HepG2 (cell line): ENCODE data around the gene KIAA0040.

Experiments used
- CTCF ChIP-seq: sonication (generic); formaldehyde crosslinking; IDR thresholded peaks from 2 replicates; pipeline ENCODE4 v1.5.0; 2020; ENCODE audit warnings: mild to moderate bottlenecking, missing genetic modification reagents, moderate library complexity
- E2F1 ChIP-seq: sonication (generic); formaldehyde crosslinking; IDR thresholded peaks from 2 replicates; pipeline ENCODE4 v1.5.0; 2020; ENCODE audit warnings: missing genetic modification reagents
- EP300 ChIP-seq, 3 experiments: sonication (generic) in 1 of 3; formaldehyde crosslinking in 1 of 3; IDR thresholded peaks; 2 replicates each; pipeline versions ENCODE4 v1.5.1 to v1.6.1; 2011 to 2020; ENCODE audit warnings: low read depth in 2 of 3, low read length in 2 of 3, borderline replicate concordance in 1 of 3, improper control_type of control experiment in 1 of 3, mild to moderate bottlenecking in 1 of 3, missing genetic modification reagents in 1 of 3, moderate library complexity in 1 of 3
- ETS1 ChIP-seq: sonication (generic); formaldehyde crosslinking; IDR thresholded peaks from 2 replicates; pipeline ENCODE4 v1.4.0; 2020; ENCODE audit warnings: missing genetic modification reagents
- FOXC1 ChIP-seq: sonication (generic); formaldehyde crosslinking; IDR thresholded peaks from 2 replicates; pipeline ENCODE4 v1.8.0; 2022; ENCODE audit warnings: mild to moderate bottlenecking, missing genetic modification reagents, borderline replicate concordance
- TP53 ChIP-seq: sonication (generic); formaldehyde crosslinking; conservative IDR thresholded peaks from 2 replicates; pipeline ENCODE4 v1.4.0; 2020; ENCODE audit warnings: missing genetic modification reagents

GRCh38 chr1:175172503-175172902 is 20.1 kb downstream of the KIAA0040 start:
- TF ChIP-seq TP53 (CRISPR knock-in tag) (no peak), CTCF (no peak), E2F1 (no peak), ETS1 (no peak), FOXC1 (CRISPR knock-in tag) (no peak), EP300 (IDR thresholded peaks at IDR 0.05; ENCODE audit: low read depth in 2 of 2, low read length in 2 of 2) (no peak), EP300 (CRISPR knock-in tag; IDR thresholded peaks at IDR 0.05; ENCODE audit: borderline replicate concordance) (no peak)
